Naive thymus-derived CD8-positive, alpha-beta T cell (primary cell): ENCODE measurements around the gene HENMT1. TPM values are rescaled to one million over a fixed set of nuclear protein-coding genes. Genes with fewer than 3 reads are reported as not detected.
"Not testable (repeated sequence)": the region's sequence is repeated elsewhere in the genome, so short reads cannot be mapped to it uniquely, and the experiment has no call there.

Source experiments
- ATAC-seq, 2 donors: fragments of 150-1000 bp; cut with Tn5 transposase in 1 of 2; sonication (Bioruptor Pico), chemical (Tn5 transposase) in 1 of 2; 1 replicate in 1 of 2; 2 replicates in 1 of 2; pipeline ENCODE4 v1.10.0; 2021; ENCODE audit warnings: mild to moderate bottlenecking in 2 of 2, moderate library complexity in 2 of 2
- POLR2A ChIA-PET: fragments of 350-600 bp; sonication (Branson Sonifier 250); formaldehyde crosslinking; loops from one replicate; lab custom pipeline; 2021; ENCODE audit warnings: antibody characterized with exemption; lab: Charles Lee
- DNase-seq, 10 donors: peaks; one replicate each; pipeline versions ENCODE4 v3.0.0 to v3.0.0-alpha.2; 2020 to 2022
- H3K27ac Mint-ChIP-seq, 10 donors: one replicate each; pipeline ENCODE4 v1.8.0; 2020 to 2022; ENCODE audit warnings: mild to moderate bottlenecking in 10 of 10, mixed read lengths in 10 of 10, moderate library complexity in 4 of 10, inconsistent platforms in 1 of 10
- H3K27me3 Mint-ChIP-seq, 5 donors: one replicate each; pipeline ENCODE4 v1.8.0; 2021 to 2022; ENCODE audit warnings: mixed read lengths in 5 of 5
- H3K36me3 Mint-ChIP-seq, 3 donors: one replicate each; pipeline ENCODE4 v1.8.0; 2020 to 2022; ENCODE audit warnings: mixed read lengths in 3 of 3, mild to moderate bottlenecking in 2 of 3, inconsistent platforms in 1 of 3
- H3K4me1 Mint-ChIP-seq, 4 donors: one replicate each; pipeline ENCODE4 v1.8.0; 2021 to 2022; ENCODE audit warnings: mixed read lengths in 4 of 4
- H3K4me3 Mint-ChIP-seq, 10 donors: one replicate each; pipeline ENCODE4 v1.8.0; 2020 to 2022; ENCODE audit warnings: mild to moderate bottlenecking in 10 of 10, mixed read lengths in 10 of 10, moderate library complexity in 6 of 10, inconsistent platforms in 1 of 10
- H3K9me3 Mint-ChIP-seq, 9 donors: one replicate each; pipeline ENCODE4 v1.8.0; 2020 to 2022; ENCODE audit warnings: mixed read lengths in 9 of 9, mild to moderate bottlenecking in 3 of 9, inconsistent platforms in 1 of 9, moderate library complexity in 1 of 9
- polyA plus RNA-seq, 3 donors: library from polyadenylated mRNA; unstranded; fragments of 300-500 nt; fragmentation: Illumina TruSeq; gene quantifications; one replicate each; pipeline ENCODE4 v1.2.3, GENCODE V29; 2021
- total RNA-seq, 8 experiments: library from RNA in 2 of 8; stranded (reverse) in 2 of 8; gene quantifications; one replicate each; pipeline ENCODE4 v1.2.3 and lab custom pipeline; 2021 to 2026

Gene HENMT1
- 10 to 100 TPM; 24.8 to 27.6 TPM for total RNA-seq
- 10 to 100 TPM; 38.1 to 53.8 (median 42.4) TPM for polyA plus RNA-seq
- total RNA-seq (lab: John Stamatoyannopoulos, UW): 17.5 to 37.6 (median 23.8) reads per million in 6 experiments

GRCh38 chr1:108661030-108661609 lies at the start of gene HENMT1:
Gene HENMT1, minus strand, starts transcription at chr1:108661093. Its CDS starts 1,209 bp downstream, at chr1:108659884.
- Mint-ChIP-seq H3K36me3 (peaks cover 0 to 15% (median 0%) of the 10 kb centered on the region in 3 donors), H3K27ac (peak within 1 kb of the TSS; percentile 94 to 99 (median 98)), H3K4me1 (peaks cover 15 to 52% (median 45%) of the 10 kb centered on the region in 4 donors), H3K4me3 (peak within 1 kb of the TSS; percentile 81 to 90 (median 88)), H3K9me3 (no peaks in the 10 kb centered on the region), H3K27me3 (no peaks in the 10 kb centered on the region)
- POLR2A ChIA-PET: interaction anchor here (0.6 to 7.6 kb wide), 23 partner anchors 10 to 1549 kb away, joined by 3 to 484 read pairs (median 4); partner anchors contain the start of genes CLCC1, EEIG2, KCNC4 and PRPF38B
- peak; percentile 85 to 89 for ATAC-seq
- peak; percentile 67 to 92 (median 86) for DNase-seq

- POLR2A ChIA-PET: interaction anchor here (1.3 to 9.8 kb wide), 3 partner anchors 11 to 48 kb away, joined by 5 to 122 read pairs (median 5); partner anchors contain the start of genes HENMT1 and PRPF38B
- Mint-ChIP-seq H3K27me3 (no peaks in the 10 kb centered on the region), H3K9me3 (no peaks in the 10 kb centered on the region), H3K27ac (peak overlapping the region in 6 of 10 donors; percentile 0 to 56 (median 23)), H3K4me3 (peak overlapping the region in 2 of 10 donors; percentile 3 to 12), H3K36me3 (no peaks in the 10 kb centered on the region), H3K4me1 (peaks cover 15 to 29% (median 26%) of the 10 kb centered on the region in 4 donors)
- DNase-seq (peak; percentile 30 to 82 (median 60)), ATAC-seq (peak; percentile 84 to 89)
Measured at GRCh38 chr1:108708691-108709660, 48.1 kb upstream of the HENMT1 start.

- ATAC-seq (no peak), DNase-seq (no peak)
- H3K27ac Mint-ChIP-seq: peak overlapping the region in 2 of 10 donors; percentile 17 to 68
- H3K4me3 Mint-ChIP-seq: no peak overlapping the region
- H3K4me1 Mint-ChIP-seq: peaks cover 15 to 45% (median 33%) of the 10 kb centered on the region in 4 donors
- peaks cover 0 to 7% (median 5%) of the 10 kb centered on the region in 3 donors for H3K36me3 Mint-ChIP-seq
- POLR2A ChIA-PET: interaction anchor here (9.8 kb wide), 1 partner anchor 13 kb away, joined by 122 read pairs; the partner anchor contains the start of gene PRPF38B
- no peaks in the 10 kb centered on the region for H3K27me3 Mint-ChIP-seq
- no peaks in the 10 kb centered on the region for H3K9me3 Mint-ChIP-seq
Measured at GRCh38 chr1:108706643-108707042, 45.8 kb upstream of the HENMT1 start.

DNA sequence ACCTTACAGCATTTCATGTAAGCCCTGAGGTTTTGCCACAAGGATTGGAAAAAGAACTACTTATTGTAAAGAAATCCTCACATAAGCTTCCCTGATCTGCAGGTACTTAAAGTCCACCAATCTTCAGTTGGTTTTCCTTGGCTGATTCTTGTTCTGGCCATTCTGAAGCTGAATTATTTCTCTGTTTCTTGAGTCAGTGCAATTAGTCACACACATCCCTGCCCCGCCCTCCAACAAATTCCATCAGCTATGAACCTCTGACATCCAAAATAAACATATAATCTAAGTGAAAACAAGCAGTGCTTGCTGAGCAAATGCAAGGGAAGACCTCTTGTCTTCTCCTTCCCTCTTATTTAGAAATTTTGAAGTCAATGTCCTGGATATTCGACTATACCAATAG lies 43.6 kb upstream of the HENMT1 start:
- no peaks in the 10 kb centered on the region for H3K9me3 Mint-ChIP-seq
- peaks cover 0 to 21% (median 15%) of the 10 kb centered on the region in 3 donors for H3K36me3 Mint-ChIP-seq
- no peaks in the 10 kb centered on the region for H3K27me3 Mint-ChIP-seq
- H3K27ac Mint-ChIP-seq: peak overlapping the region in 9 of 10 donors; percentile 63 to 97 (median 88)
- POLR2A ChIA-PET: interaction anchor here (0.5 to 9.8 kb wide), 3 partner anchors 8 to 61 kb away, joined by 3 to 122 read pairs (median 3); partner anchors contain the start of genes FNDC7 and PRPF38B
- peak overlapping the region in 3 of 10 donors; percentile 30 to 82 (median 71) for H3K4me3 Mint-ChIP-seq
- peaks cover 23 to 63% (median 42%) of the 10 kb centered on the region in 4 donors for H3K4me1 Mint-ChIP-seq
- no peak for DNase-seq
- ATAC-seq: no peak

- Mint-ChIP-seq H3K4me3 (peak overlapping the region in 9 of 10 donors; percentile 30 to 82 (median 65)), H3K4me1 (peaks cover 27 to 66% (median 42%) of the 10 kb centered on the region in 4 donors), H3K27me3 (no peaks in the 10 kb centered on the region), H3K36me3 (peaks cover 0 to 26% (median 21%) of the 10 kb centered on the region in 3 donors), H3K9me3 (no peaks in the 10 kb centered on the region), H3K27ac (peak overlapping the region; percentile 79 to 97 (median 88))
- POLR2A ChIA-PET: interaction anchor here (0.5 to 9.8 kb wide), 3 partner anchors 8 to 62 kb away, joined by 3 to 122 read pairs (median 3); partner anchors contain the start of gene PRPF38B
- ATAC-seq (peak; percentile 41 to 69), DNase-seq (peak in 5 of 10 donors; percentile 17 to 52 (median 35))
Measured at GRCh38 chr1:108703939-108704338, 43.0 kb upstream of the HENMT1 start.

DNA sequence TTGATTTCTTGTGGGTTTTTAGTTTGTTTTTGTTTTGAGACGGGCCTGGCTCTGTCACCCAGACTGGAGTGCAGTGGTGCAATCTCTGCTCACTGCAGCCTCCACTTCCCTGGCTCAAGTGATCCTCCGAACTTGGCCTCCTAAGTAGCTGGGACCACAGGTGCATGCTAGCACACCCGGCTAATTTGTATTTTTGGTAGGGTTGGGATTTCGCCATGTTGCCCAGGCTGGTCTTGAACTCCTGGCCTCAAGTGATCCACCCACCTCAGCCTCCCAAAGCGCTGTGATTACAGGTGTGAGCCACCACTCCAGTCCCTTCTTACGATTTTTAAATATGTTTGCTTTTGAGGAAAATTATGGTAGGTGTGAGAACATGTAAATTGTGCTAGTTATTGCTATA lies 41.2 kb upstream of the HENMT1 start:
- H3K27ac Mint-ChIP-seq: peak overlapping the region in 8 of 10 donors; percentile 9 to 97 (median 60)
- DNase-seq, H3K27me3 Mint-ChIP-seq, H3K9me3 Mint-ChIP-seq, ATAC-seq: not testable (repeated sequence)
- H3K36me3 Mint-ChIP-seq: peaks cover 0 to 45% (median 33%) of the 10 kb centered on the region in 3 donors
- peaks cover 21 to 78% (median 50%) of the 10 kb centered on the region in 4 donors for H3K4me1 Mint-ChIP-seq
- peak overlapping the region in 1 of 10 donors; percentile 20 for H3K4me3 Mint-ChIP-seq
- POLR2A ChIA-PET: interaction anchor here (9.8 kb wide), 1 partner anchor 9 kb away, joined by 122 read pairs; the partner anchor contains the start of gene PRPF38B

DNA sequence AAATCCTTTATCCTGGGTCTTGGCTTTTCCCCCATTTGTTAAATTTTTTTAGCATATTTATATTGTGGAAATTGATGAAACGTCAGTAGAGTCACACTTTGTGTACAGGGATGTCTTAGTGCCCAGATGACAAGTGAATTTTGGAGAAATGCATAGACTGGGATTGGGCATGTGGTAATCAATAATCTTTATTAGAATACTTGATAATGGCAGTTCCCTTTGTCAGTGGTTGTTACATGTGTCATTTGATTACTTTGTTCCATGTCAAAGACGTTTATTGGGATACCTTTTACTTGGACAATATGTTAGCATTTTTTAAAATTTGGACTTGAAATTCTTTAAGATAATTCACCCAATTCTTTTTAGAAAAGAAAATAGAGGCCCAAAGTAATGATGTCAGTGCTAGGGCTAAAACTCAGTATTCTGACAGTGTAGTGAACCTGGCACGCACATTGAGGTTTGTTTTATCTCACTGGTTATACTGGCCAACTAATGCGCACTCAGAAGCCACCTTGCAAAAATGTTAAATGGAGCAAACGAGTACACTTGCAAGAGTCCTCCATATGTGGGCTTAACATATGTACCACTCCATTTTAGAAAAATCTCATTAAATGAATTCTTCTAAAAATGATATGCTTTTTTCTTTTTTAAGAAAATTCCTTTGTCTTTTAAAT lies 40.4 kb upstream of the HENMT1 start:
- Mint-ChIP-seq H3K27ac (peak overlapping the region; percentile 9 to 97 (median 68)), H3K27me3 (no peaks in the 10 kb centered on the region), H3K4me3 (no peak overlapping the region), H3K36me3 (peaks cover 0 to 52% (median 40%) of the 10 kb centered on the region in 3 donors), H3K9me3 (no peaks in the 10 kb centered on the region), H3K4me1 (peaks cover 21 to 86% (median 55%) of the 10 kb centered on the region in 4 donors)
- peak in 3 of 10 donors; percentile 6 to 22 (median 21) for DNase-seq
- POLR2A ChIA-PET: interaction anchor here (0.6 to 9.8 kb wide), 3 partner anchors 8 to 505 kb away, joined by 3 to 122 read pairs (median 5); partner anchors contain the start of gene PRPF38B
- ATAC-seq: peak in 1 of 2 donors; percentile 16

- DNase-seq: no peak
- no peaks in the 10 kb centered on the region for H3K9me3 Mint-ChIP-seq
- no peaks in the 10 kb centered on the region for H3K27me3 Mint-ChIP-seq
- no peak for ATAC-seq
- POLR2A ChIA-PET: no interaction called here
- H3K36me3 Mint-ChIP-seq: peaks cover 0 to 65% (median 45%) of the 10 kb centered on the region in 3 donors
- peak overlapping the region; percentile 80 to 97 (median 91) for H3K27ac Mint-ChIP-seq
- peak overlapping the region; percentile 55 to 81 (median 69) for H3K4me3 Mint-ChIP-seq
- peaks cover 17 to 88% (median 53%) of the 10 kb centered on the region in 4 donors for H3K4me1 Mint-ChIP-seq
Measured at GRCh38 chr1:108699375-108700332, 38.8 kb upstream of the HENMT1 start.

- peak overlapping the region; percentile 56 to 100 (median 78) for H3K4me3 Mint-ChIP-seq
- no peaks in the 10 kb centered on the region for H3K27me3 Mint-ChIP-seq
- no peak for DNase-seq
- H3K9me3 Mint-ChIP-seq: no peaks in the 10 kb centered on the region
- POLR2A ChIA-PET: interaction anchor here (5.2 to 5.6 kb wide), 3 partner anchors 11 to 49 kb away, joined by 122 to 366 read pairs (median 249); partner anchors contain the start of gene HENMT1
- H3K36me3 Mint-ChIP-seq: peaks cover 0 to 68% (median 45%) of the 10 kb centered on the region in 3 donors
- no peak for ATAC-seq
- H3K27ac Mint-ChIP-seq: peak overlapping the region; percentile 47 to 97 (median 90)
- peaks cover 29 to 75% (median 66%) of the 10 kb centered on the region in 4 donors for H3K4me1 Mint-ChIP-seq
Measured at GRCh38 chr1:108695535-108695934, 34.6 kb upstream of the HENMT1 start.
